ENCODE measurements around the gene HLA-DMA. TPM values are rescaled to one million over a fixed set of nuclear protein-coding genes. Genes with fewer than 3 reads are reported as not detected.
A peak's percentile ranks its signal among the peaks of the same experiment; 100 is the strongest.

HLA-DMA gene
- total RNA-seq, 1 donor: 1.6 TPM

DNA sequence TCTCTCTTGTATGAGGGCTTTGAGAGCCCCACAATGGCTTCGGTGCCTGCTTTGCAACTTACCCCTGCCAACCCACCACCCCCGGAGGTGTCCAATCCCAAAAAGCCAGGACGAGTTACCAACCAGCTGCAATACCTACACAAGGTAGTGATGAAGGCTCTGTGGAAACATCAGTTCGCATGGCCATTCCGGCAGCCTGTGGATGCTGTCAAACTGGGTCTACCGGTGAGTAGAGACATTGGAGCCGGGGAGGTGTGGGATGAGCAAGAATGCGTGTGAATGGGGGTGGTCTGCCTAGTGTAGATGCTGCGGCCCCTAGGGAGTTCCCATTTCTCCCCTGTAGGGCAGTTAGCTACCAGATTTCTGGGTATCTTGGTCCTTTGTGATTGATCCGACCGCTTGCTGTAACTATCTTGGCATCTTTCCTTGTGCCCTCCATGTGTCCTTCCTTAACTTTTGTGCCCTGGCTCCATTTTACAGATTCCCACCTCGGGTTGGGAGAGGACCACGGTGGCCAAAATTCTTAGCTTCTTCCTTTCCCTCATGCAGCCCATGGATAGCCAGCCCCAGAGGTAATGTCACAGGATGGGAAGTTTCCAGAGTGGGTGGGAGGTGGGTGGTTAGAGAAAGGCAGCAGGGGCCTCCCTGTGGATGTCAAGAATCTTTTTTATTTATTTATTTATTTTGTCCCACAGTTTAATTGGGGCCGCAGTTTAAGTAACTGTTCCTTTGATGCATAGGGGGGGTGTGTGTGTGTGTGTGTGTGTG lies 21.8 kb upstream of the HLA-DMA start:
- peak overlapping the region; percentile 99 for H3K4me3 ChIP-seq (ENCODE audit: low read depth, low read length)
- DNase-seq (ENCODE audit: low read depth): no peak

DNA sequence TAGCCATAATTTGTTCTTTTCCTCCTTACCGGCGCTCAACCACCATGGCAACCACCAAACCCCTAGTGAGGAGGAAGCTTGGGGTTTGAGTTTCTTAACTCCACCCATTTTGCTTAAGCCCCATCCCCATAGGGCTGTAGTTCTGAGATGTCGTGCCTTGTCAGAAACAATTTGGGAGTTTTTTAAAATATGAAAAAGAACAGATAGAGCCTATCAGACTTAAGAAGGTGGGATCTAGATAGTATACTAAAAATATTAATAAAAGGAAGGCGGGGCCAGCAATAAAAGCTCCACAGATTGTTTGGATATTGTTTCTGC lies 21.1 kb upstream of the HLA-DMA start:
- H3K4me3 ChIP-seq (ENCODE audit: low read depth, low read length): peak overlapping the region; percentile 99
- DNase-seq (ENCODE audit: low read depth): peak; percentile 74

More for the DNA sequence above, 21.8 kb upstream of the HLA-DMA start:
- TF ChIP-seq, protein P1, sequence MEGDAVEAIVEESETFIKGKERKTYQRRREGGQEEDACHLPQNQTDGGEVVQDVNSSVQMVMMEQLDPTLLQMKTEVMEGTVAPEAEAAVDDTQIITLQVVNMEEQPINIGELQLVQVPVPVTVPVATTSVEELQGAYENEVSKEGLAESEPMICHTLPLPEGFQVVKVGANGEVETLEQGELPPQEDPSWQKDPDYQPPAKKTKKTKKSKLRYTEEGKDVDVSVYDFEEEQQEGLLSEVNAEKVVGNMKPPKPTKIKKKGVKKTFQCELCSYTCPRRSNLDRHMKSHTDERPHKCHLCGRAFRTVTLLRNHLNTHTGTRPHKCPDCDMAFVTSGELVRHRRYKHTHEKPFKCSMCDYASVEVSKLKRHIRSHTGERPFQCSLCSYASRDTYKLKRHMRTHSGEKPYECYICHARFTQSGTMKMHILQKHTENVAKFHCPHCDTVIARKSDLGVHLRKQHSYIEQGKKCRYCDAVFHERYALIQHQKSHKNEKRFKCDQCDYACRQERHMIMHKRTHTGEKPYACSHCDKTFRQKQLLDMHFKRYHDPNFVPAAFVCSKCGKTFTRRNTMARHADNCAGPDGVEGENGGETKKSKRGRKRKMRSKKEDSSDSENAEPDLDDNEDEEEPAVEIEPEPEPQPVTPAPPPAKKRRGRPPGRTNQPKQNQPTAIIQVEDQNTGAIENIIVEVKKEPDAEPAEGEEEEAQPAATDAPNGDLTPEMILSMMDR (IDR thresholded peaks at IDR 0.05; ENCODE audit: insufficient read depth, low read length): no peak

DNA sequence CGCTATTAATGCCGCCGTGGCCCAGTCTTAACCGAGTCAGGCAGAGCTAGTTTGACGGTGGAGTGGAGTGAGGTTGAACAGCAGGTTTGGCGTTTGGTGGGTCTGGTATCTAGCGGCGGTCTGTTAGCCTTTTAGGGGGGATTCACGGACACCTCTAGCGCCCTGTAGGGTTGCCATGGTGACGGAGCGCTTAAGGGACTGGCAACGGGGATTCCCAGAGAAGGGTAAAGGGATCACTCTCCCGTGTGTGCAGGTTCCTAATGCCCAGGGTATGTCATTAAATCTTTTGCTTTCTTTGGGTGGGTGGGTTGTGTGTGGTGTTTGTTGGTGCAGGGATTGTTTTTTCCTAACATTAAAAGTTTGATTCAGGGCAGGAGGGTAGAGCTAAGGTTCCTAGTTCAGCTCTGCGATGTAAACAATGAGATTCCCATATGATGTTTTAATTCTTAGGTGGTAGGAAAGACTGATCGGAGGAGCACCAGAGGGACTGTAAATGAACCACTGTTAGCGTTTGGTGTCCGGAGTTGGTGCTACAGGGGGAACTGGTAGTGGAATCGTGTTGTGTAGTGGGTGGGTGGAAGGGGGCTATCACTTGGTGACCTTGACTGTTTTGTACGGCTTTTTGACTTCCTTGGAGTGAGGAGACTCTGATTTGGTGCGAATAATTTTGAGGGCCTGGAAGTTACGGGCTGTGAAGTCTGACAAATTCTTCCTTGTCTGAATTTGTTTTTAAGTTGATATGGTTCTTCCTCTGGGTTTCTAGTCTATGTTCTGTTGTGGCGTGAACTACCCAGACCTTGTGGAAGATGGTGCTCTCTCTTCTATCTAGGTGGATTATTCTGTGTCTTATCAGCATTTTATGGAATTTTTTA lies 20.5 kb upstream of the HLA-DMA start:
- H3K4me3 ChIP-seq (ENCODE audit: low read depth, low read length): peak overlapping the region; percentile 99
- DNase-seq (ENCODE audit: low read depth): peak; percentile 45
- TF ChIP-seq, protein P1 (IDR thresholded peaks at IDR 0.05; ENCODE audit: insufficient read depth, low read length): no peak

More for the DNA sequence above, 21.1 kb upstream of the HLA-DMA start:
- TF ChIP-seq, protein P1 (IDR thresholded peaks at IDR 0.05; ENCODE audit: insufficient read depth, low read length): no peak

DNA sequence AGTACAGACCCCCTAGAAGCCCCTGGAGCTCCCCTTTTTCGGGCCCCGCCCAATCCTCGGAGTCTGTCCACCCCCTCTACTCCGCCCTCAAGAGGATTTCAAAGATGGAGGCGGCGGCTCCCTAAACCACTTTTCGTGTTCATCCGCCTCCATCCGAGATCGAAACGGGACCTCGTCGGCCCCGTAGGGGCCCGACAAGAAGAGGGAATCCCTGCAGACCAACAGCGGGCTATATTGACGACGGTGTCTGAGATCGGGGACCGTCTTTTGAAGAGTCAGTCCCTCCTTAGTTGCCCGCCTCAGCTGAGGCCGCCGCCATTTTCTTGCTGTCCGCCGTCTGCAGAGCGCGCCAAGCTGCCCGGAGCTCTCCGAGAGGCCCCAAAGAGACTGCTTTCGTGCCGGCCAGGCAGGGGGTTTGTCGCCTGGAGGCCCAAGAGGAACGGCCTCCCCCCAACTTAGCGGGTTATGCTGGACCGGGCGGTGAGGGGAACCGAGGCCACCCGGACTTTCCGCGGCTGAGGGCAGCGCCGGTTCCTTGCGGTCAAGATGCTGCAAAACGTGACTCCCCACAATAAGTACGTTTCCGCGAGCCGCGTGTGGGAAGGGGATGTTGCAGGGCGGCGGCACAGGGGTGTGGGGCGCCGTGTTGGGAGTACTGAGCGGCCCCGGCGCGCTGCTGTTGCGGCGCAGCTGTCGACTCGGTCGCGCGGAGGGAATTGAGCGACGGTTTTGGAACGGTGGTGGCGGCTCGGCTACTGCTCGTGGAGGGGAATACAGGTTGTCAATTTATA lies 19.7 kb upstream of the HLA-DMA start:
- peak overlapping the region; percentile 99 for H3K4me3 ChIP-seq (ENCODE audit: low read depth, low read length)
- TF ChIP-seq, protein P1 (IDR thresholded peaks at IDR 0.05; ENCODE audit: insufficient read depth, low read length): no peak
- no peak for DNase-seq (ENCODE audit: low read depth)

DNA sequence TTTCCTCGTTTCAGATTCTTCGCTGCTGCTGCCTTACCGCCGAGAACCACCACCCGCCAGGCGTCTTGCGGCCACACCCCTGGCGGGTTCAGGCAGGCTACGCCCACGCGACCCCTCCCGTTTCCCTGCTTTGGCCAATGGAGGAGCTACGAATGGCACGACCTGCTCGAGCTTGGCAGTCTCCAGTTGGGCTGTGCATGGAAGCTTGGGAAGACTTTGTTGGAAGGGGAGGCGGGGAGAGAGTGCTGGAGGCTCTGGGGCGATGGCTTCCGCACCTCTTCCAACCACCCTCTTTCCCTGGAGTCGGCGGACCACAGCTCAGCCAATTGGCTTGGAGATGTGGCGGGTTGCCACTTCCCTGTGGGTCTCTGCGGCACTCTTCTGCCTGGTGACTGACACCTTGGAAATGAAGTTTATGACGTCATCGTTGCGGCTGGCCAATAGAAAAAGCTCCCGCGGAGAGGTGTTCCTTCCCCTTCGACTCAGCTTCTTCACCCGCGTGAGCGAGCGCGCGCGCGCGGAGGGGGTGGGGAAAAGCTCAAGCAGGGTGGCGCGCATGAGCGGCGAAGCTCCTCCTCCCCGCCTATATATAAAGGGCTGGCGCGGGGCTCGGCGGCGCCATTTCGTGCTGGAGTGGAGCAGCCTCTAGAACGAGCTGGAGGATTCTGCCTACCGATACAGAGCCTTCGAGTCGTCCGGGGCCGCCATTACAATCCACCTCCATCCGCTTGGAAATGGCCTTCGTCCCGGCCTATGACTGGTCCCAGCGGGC lies 18.9 kb upstream of the HLA-DMA start:
- H3K4me3 ChIP-seq (ENCODE audit: low read depth, low read length): peak overlapping the region; percentile 99
- TF ChIP-seq, protein P1 (IDR thresholded peaks at IDR 0.05; ENCODE audit: insufficient read depth, low read length): no peak
- DNase-seq (ENCODE audit: low read depth): peak; percentile 100

DNA sequence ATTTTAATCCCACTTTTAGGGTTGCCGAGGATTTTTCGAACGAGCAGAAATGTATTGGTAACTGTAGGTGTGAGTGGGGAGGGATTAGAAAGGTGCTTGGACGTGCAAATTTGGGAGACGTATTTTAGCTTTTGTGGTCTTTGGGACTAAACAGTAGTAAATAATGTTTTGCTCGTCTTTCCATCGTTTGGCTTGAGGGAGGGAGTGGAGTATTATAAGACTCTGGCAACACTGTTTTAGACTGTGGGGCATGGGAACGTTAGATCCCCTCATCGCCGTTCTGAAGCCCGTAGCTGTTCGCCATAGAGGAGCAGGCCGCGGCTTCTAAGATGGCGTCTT lies 18.3 kb upstream of the HLA-DMA start:
- no peak for DNase-seq (ENCODE audit: low read depth)
- TF ChIP-seq, protein P1 (IDR thresholded peaks at IDR 0.05; ENCODE audit: insufficient read depth, low read length): no peak

More for the DNA sequence above, 18.3 kb upstream of the HLA-DMA start:
- peak overlapping the region; percentile 71 for H3K4me3 ChIP-seq (ENCODE audit: low read depth, low read length)
